Left lung (tissue), 10 donors: Measurements from ENCODE around the gene HAGH. TPM values are rescaled to one million over a fixed set of nuclear protein-coding genes. Genes with fewer than 3 reads are reported as not detected.

ENCODE experiments used
- ATAC-seq: fragments of 200-7000 bp; cut with Tn5 transposase; one replicate; pipeline ENCODE4 v1.9.1; 2020; ENCODE audit warnings: moderate library complexity
- DNase-seq, 4 donors: peaks; one replicate each; pipeline ENCODE4 v3.0.0-alpha.2; 2013 to 2020
- H3K27ac ChIP-seq, 2 donors: fragments of 200-600 bp; sonication (generic) in 1 of 2; one replicate each; pipeline versions ENCODE4 v1.5.0 to v1.8.0; 2020 to 2021
- H3K27me3 ChIP-seq, 2 donors: fragments of 200-600 bp; sonication (generic) in 1 of 2; one replicate each; pipeline versions ENCODE4 v1.5.0 to v1.8.0; 2020 to 2021
- H3K36me3 ChIP-seq, 2 donors: fragments of 200-600 bp; sonication (generic) in 1 of 2; one replicate each; pipeline versions ENCODE4 v1.5.0 to v1.8.0; 2020 to 2021
- H3K4me1 ChIP-seq, 2 donors: fragments of 200-600 bp; one replicate each; pipeline ENCODE4 v1.8.0; 2021
- H3K4me3 ChIP-seq, 2 donors: fragments of 200-600 bp; sonication (generic) in 1 of 2; one replicate each; pipeline versions ENCODE4 v1.5.0 to v1.8.0; 2020 to 2021; ENCODE audit warnings: mild to moderate bottlenecking in 1 of 2
- H3K9me3 ChIP-seq, 2 donors: fragments of 200-600 bp; sonication (generic) in 1 of 2; one replicate each; pipeline versions ENCODE4 v1.5.0 to v1.8.0; 2020 to 2021
- CTCF ChIP-seq, 2 donors: fragments of 200-600 bp; sonication (generic) in 1 of 2; IDR thresholded peaks; one replicate each; pipeline versions ENCODE4 v1.5.0 to v1.8.0; 2021; ENCODE audit warnings: antibody characterized with exemption in 2 of 2
- intact Hi-C, 2 donors: fragments of 100-400 bp; cut with DNase I; formaldehyde crosslinking; loops; one replicate each; pipeline versions ENCODE4 v1.11.2 to v1.14.2; 2022
- polyA plus RNA-seq, 6 donors: library from polyadenylated mRNA; unstranded; fragments of 120-200 nt; gene quantifications; one replicate each; pipeline ENCODE4 v1.2.1, GENCODE V29; 2013; ENCODE audit not compliant: insufficient read length in 6 of 6
- total RNA-seq, 2 donors: library from RNA; stranded (reverse); fragmentation: NEBNext Ultra II Directional; extraction: Animal tissue kit (Norgen Biotek cat#: 25700); gene quantifications; one replicate each; pipeline ENCODE4 v1.2.1, GENCODE V29; 2021
- donor health status: DM: no; HTN: yes; CAD: no.
- donor health status: DM: no; HTN: no; CAD: no.

The HAGH gene
- total and polyA plus RNA-seq, 8 donors, result 21.0 to 62.0 (median 26.7) TPM

GRCh38 chr16:1792836-1793577 is 33.6 kb downstream of the HAGH start:
- no peak for TF ChIP-seq CTCF (IDR thresholded peaks at IDR 0.05)
- Histone ChIP-seq H3K36me3 (peaks cover 0 to 45% of the 10 kb centered on the region in 2 donors), H3K27ac (no peak overlapping the region), H3K9me3 (peaks cover 0 to 5% of the 10 kb centered on the region in 2 donors), H3K27me3 (no peaks in the 10 kb centered on the region), H3K4me1 (no peaks in the 10 kb centered on the region), H3K4me3 (no peak overlapping the region)
- DNase-seq (peak in 2 of 4 donors; percentile 30 to 69), ATAC-seq (no peak)
- intact Hi-C loops, result no loop called here

- Histone ChIP-seq H3K27me3 (no peaks in the 10 kb centered on the region), H3K4me3 (no peak overlapping the region), H3K4me1 (no peaks in the 10 kb centered on the region), H3K36me3 (peaks cover 0 to 53% of the 10 kb centered on the region in 2 donors), H3K27ac (no peak overlapping the region), H3K9me3 (no peaks in the 10 kb centered on the region)
- DNase-seq (peak in 2 of 4 donors; percentile 25 to 76), ATAC-seq (no peak)
- intact Hi-C loops, result no loop called here
- no peak for TF ChIP-seq CTCF (IDR thresholded peaks at IDR 0.05)
These were observed 34.4 kb downstream of the HAGH start for GRCh38 chr16:1791943-1792812.

- ATAC-seq (no peak), DNase-seq (peak in 1 of 4 donors; percentile 80)
- H3K4me3 ChIP-seq, result no peak overlapping the region
- H3K36me3 ChIP-seq, result peaks cover 0 to 61% of the 10 kb centered on the region in 2 donors
- no peaks in the 10 kb centered on the region for H3K27me3 ChIP-seq
- no peak overlapping the region for H3K27ac ChIP-seq
- no peaks in the 10 kb centered on the region for H3K4me1 ChIP-seq
- TF ChIP-seq CTCF (IDR thresholded peaks at IDR 0.05), result no peak
- H3K9me3 ChIP-seq, result no peaks in the 10 kb centered on the region
- intact Hi-C loops, result no loop called here
These were observed 35.2 kb downstream of the HAGH start for GRCh38 chr16:1791256-1791942.

GRCh38 chr16:1790611-1791255 is 35.9 kb downstream of the HAGH start:
- Histone ChIP-seq H3K36me3 (peaks cover 0 to 68% of the 10 kb centered on the region in 2 donors), H3K4me3 (no peak overlapping the region), H3K27me3 (no peaks in the 10 kb centered on the region), H3K4me1 (peaks cover 0 to 4% of the 10 kb centered on the region in 2 donors), H3K9me3 (no peaks in the 10 kb centered on the region), H3K27ac (no peak overlapping the region)
- no peak for ATAC-seq
- intact Hi-C loops, result no loop called here
- TF ChIP-seq CTCF (IDR thresholded peaks at IDR 0.05), result no peak
- peak in 1 of 4 donors; percentile 72 for DNase-seq
